ENCODE results near the gene ATP6V1G2. TPM values are rescaled to one million over a fixed set of nuclear protein-coding genes. Genes with fewer than 3 reads are reported as not detected.
A peak's percentile ranks its signal among the peaks of the same experiment; 100 is the strongest.

ATP6V1G2 gene
- total RNA-seq, 2 experiments from 2014 or later: 1.2 to 1.4 TPM

- no peak for DNase-seq
- H3K27ac Mint-ChIP-seq: peak overlapping the region; percentile 21
- peaks cover 71% of the 10 kb centered on the region for H3K36me3 Mint-ChIP-seq (ENCODE audit: low read depth)
- no peaks in the 10 kb centered on the region for H3K27me3 Mint-ChIP-seq (ENCODE audit: low read depth)
- H3K4me1 Mint-ChIP-seq (ENCODE audit: low read depth): peaks cover 46% of the 10 kb centered on the region
- CTCF ChIA-PET: no interaction called here
- no peak overlapping the region for H3K4me3 Mint-ChIP-seq
- no peaks in the 10 kb centered on the region for H3K9me3 Mint-ChIP-seq
- intact Hi-C loops (cut with micrococcal nuclease): no loop called here
These were observed 13.0 kb downstream of the ATP6V1G2 start for GRCh38 chr6:31533455-31533841.

- Mint-ChIP-seq H3K27me3 (ENCODE audit: low read depth) (no peaks in the 10 kb centered on the region), H3K36me3 (ENCODE audit: low read depth) (peaks cover 67% of the 10 kb centered on the region), H3K27ac (peak overlapping the region; percentile 21), H3K9me3 (no peaks in the 10 kb centered on the region), H3K4me1 (ENCODE audit: low read depth) (peaks cover 42% of the 10 kb centered on the region), H3K4me3 (no peak overlapping the region)
- no peak for DNase-seq
- intact Hi-C loops (cut with micrococcal nuclease): no loop called here
- CTCF ChIA-PET: interaction anchor here (1.1 to 2.1 kb wide), 2 partner anchors 16 to 64 kb away, joined by 3 to 4 read pairs; no protein-coding TSS in a partner anchor
These were observed 13.6 kb downstream of the ATP6V1G2 start for GRCh38 chr6:31532644-31533454.

GRCh38 chr6:31531771-31532643, 14.4 kb downstream of the ATP6V1G2 start:
- H3K27me3 Mint-ChIP-seq (ENCODE audit: low read depth): no peaks in the 10 kb centered on the region
- no peak overlapping the region for H3K4me3 Mint-ChIP-seq
- H3K36me3 Mint-ChIP-seq (ENCODE audit: low read depth): peaks cover 64% of the 10 kb centered on the region
- H3K4me1 Mint-ChIP-seq (ENCODE audit: low read depth): peaks cover 38% of the 10 kb centered on the region
- CTCF ChIA-PET: interaction anchor here (1.1 to 2.1 kb wide), 2 partner anchors 15 to 65 kb away, joined by 3 to 4 read pairs; no protein-coding TSS in a partner anchor
- no peak for DNase-seq
- H3K9me3 Mint-ChIP-seq: no peaks in the 10 kb centered on the region
- peak overlapping the region; percentile 28 for H3K27ac Mint-ChIP-seq
- intact Hi-C loops (cut with micrococcal nuclease): no loop called here

- Mint-ChIP-seq H3K4me1 (ENCODE audit: low read depth) (peaks cover 32% of the 10 kb centered on the region), H3K4me3 (no peak overlapping the region), H3K9me3 (no peaks in the 10 kb centered on the region), H3K27me3 (ENCODE audit: low read depth) (no peaks in the 10 kb centered on the region), H3K36me3 (ENCODE audit: low read depth) (peaks cover 57% of the 10 kb centered on the region), H3K27ac (no peak overlapping the region)
- intact Hi-C loops (cut with micrococcal nuclease): no loop called here
- CTCF ChIA-PET: interaction anchor here (2.1 kb wide), 1 partner anchor 66 kb away, joined by 4 read pairs; no protein-coding TSS in a partner anchor
- DNase-seq: no peak
These were observed 15.2 kb downstream of the ATP6V1G2 start for GRCh38 chr6:31531162-31531561.

GRCh38 chr6:31530659-31531058, 15.7 kb downstream of the ATP6V1G2 start:
- no peak overlapping the region for H3K27ac Mint-ChIP-seq
- CTCF ChIA-PET: interaction anchor here (0.6 kb wide), 1 partner anchor 158 kb away, joined by 3 read pairs; no protein-coding TSS in a partner anchor
- H3K4me1 Mint-ChIP-seq (ENCODE audit: low read depth): peaks cover 27% of the 10 kb centered on the region
- no peaks in the 10 kb centered on the region for H3K9me3 Mint-ChIP-seq
- peaks cover 52% of the 10 kb centered on the region for H3K36me3 Mint-ChIP-seq (ENCODE audit: low read depth)
- no peak overlapping the region for H3K4me3 Mint-ChIP-seq
- intact Hi-C loops (cut with micrococcal nuclease): no loop called here
- no peaks in the 10 kb centered on the region for H3K27me3 Mint-ChIP-seq (ENCODE audit: low read depth)
- no peak for DNase-seq

GRCh38 chr6:31529329-31530150, 16.9 kb downstream of the ATP6V1G2 start:
- H3K27ac Mint-ChIP-seq: no peak overlapping the region
- H3K4me3 Mint-ChIP-seq: no peak overlapping the region
- intact Hi-C loops (cut with micrococcal nuclease): no loop called here
- H3K27me3 Mint-ChIP-seq (ENCODE audit: low read depth): no peaks in the 10 kb centered on the region
- no peak for DNase-seq
- peaks cover 42% of the 10 kb centered on the region for H3K36me3 Mint-ChIP-seq (ENCODE audit: low read depth)
- CTCF ChIA-PET: interaction anchor here (0.5 kb wide), 1 partner anchor 67 kb away, joined by 5 read pairs; no protein-coding TSS in a partner anchor
- peaks cover 19% of the 10 kb centered on the region for H3K4me1 Mint-ChIP-seq (ENCODE audit: low read depth)
- H3K9me3 Mint-ChIP-seq: no peaks in the 10 kb centered on the region

- H3K4me3 Mint-ChIP-seq: no peak within 1 kb of the TSS
- H3K36me3 Mint-ChIP-seq (ENCODE audit: low read depth): peaks cover 36% of the 10 kb centered on the region
- intact Hi-C loops (cut with micrococcal nuclease): no loop called here
- no peaks in the 10 kb centered on the region for H3K27me3 Mint-ChIP-seq (ENCODE audit: low read depth)
- no peaks in the 10 kb centered on the region for H3K9me3 Mint-ChIP-seq
- CTCF ChIA-PET: interaction anchor here (1.2 kb wide), 1 partner anchor 69 kb away, joined by 4 read pairs; no protein-coding TSS in a partner anchor
- H3K27ac Mint-ChIP-seq: no peak within 1 kb of the TSS
- peaks cover 16% of the 10 kb centered on the region for H3K4me1 Mint-ChIP-seq (ENCODE audit: low read depth)
- DNase-seq: no peak
These were observed 17.5 kb downstream of the ATP6V1G2 start, which contains the start of gene MCCD1 for GRCh38 chr6:31528821-31529328. TSS of gene MCCD1 (plus strand) at chr6:31528962. CDS start at chr6:31529015, 53 bp downstream.

- peaks cover 12% of the 10 kb centered on the region for H3K4me1 Mint-ChIP-seq (ENCODE audit: low read depth)
- H3K4me3 Mint-ChIP-seq: no peak overlapping the region
- intact Hi-C loops (cut with micrococcal nuclease): no loop called here
- H3K27me3 Mint-ChIP-seq (ENCODE audit: low read depth): no peaks in the 10 kb centered on the region
- peaks cover 32% of the 10 kb centered on the region for H3K36me3 Mint-ChIP-seq (ENCODE audit: low read depth)
- H3K27ac Mint-ChIP-seq: no peak overlapping the region
- DNase-seq: no peak
- no peaks in the 10 kb centered on the region for H3K9me3 Mint-ChIP-seq
- CTCF ChIA-PET: interaction anchor here (0.8 to 1.2 kb wide), 2 partner anchors 13 to 70 kb away, joined by 4 to 7 read pairs; no protein-coding TSS in a partner anchor
These were observed 18.1 kb downstream of the ATP6V1G2 start for GRCh38 chr6:31528307-31528777.

- Mint-ChIP-seq H3K4me1 (ENCODE audit: low read depth) (no peaks in the 10 kb centered on the region), H3K9me3 (no peaks in the 10 kb centered on the region), H3K4me3 (no peak overlapping the region), H3K36me3 (ENCODE audit: low read depth) (peaks cover 15% of the 10 kb centered on the region), H3K27me3 (ENCODE audit: low read depth) (no peaks in the 10 kb centered on the region), H3K27ac (no peak overlapping the region)
- CTCF ChIA-PET: no interaction called here
- no peak for DNase-seq
- intact Hi-C loops (cut with micrococcal nuclease): no loop called here
These were observed 20.3 kb downstream of the ATP6V1G2 start for GRCh38 chr6:31525932-31526591.

GRCh38 chr6:31525553-31525931, 20.9 kb downstream of the ATP6V1G2 start:
- H3K4me3 Mint-ChIP-seq: no peak overlapping the region
- intact Hi-C loops (cut with micrococcal nuclease): no loop called here
- H3K36me3 Mint-ChIP-seq (ENCODE audit: low read depth): peaks cover 10% of the 10 kb centered on the region
- CTCF ChIA-PET: interaction anchor here (1.3 kb wide), 1 partner anchor 126 kb away, joined by 5 read pairs; no protein-coding TSS in a partner anchor
- H3K27ac Mint-ChIP-seq: no peak overlapping the region
- no peak for DNase-seq
- no peaks in the 10 kb centered on the region for H3K9me3 Mint-ChIP-seq
- no peaks in the 10 kb centered on the region for H3K4me1 Mint-ChIP-seq (ENCODE audit: low read depth)
- no peaks in the 10 kb centered on the region for H3K27me3 Mint-ChIP-seq (ENCODE audit: low read depth)

- Mint-ChIP-seq H3K27me3 (ENCODE audit: low read depth) (no peaks in the 10 kb centered on the region), H3K4me3 (no peak overlapping the region), H3K9me3 (no peaks in the 10 kb centered on the region), H3K4me1 (ENCODE audit: low read depth) (no peaks in the 10 kb centered on the region), H3K36me3 (ENCODE audit: low read depth) (no peaks in the 10 kb centered on the region), H3K27ac (no peak overlapping the region)
- DNase-seq: no peak
- CTCF ChIA-PET: no interaction called here
- intact Hi-C loops (cut with micrococcal nuclease): no loop called here
These were observed 24.6 kb downstream of the ATP6V1G2 start for GRCh38 chr6:31521835-31522234.

Data from activated naive CD4-positive, alpha-beta T cell treated with anti-CD3 and anti-CD28 coated beads for 36 hours (primary cell).